Panc1 (cell line): ENCODE data around the gene FBXO3. TPM values are rescaled to one million over a fixed set of nuclear protein-coding genes. Genes with fewer than 3 reads are reported as not detected.

ENCODE experiments used
- ATAC-seq: fragments of 200-7000 bp; cut with Tn5 transposase; 2 replicates; pipeline ENCODE4 v1.9.1; 2020; ENCODE audit warnings: mild to moderate bottlenecking, moderate library complexity
- BruUV-seq: library from RNA; stranded (reverse); fragments of 400-500 nt; replicated peaks from 2 replicates; lab custom pipeline; 2021; lab: Mats Ljungman, UMichigan
- CTCF ChIA-PET: fragments of 300-600 bp; sonication (Branson Sonifier 250); formaldehyde crosslinking; loops from one replicate; lab custom pipeline; 2022; ENCODE audit warnings: antibody characterized with exemption; lab: Charles Lee
- POLR2A ChIA-PET: fragments of 300-600 bp; sonication (Branson Sonifier 250); formaldehyde crosslinking; loops from one replicate; lab custom pipeline; 2022; ENCODE audit warnings: antibody characterized with exemption; lab: Charles Lee
- DNase-seq: peaks from one replicate; pipeline ENCODE4 v3.0.0-alpha.2; 2010; ENCODE audit warnings: low read depth, low spot score
- H3K27ac ChIP-seq: 2 replicates; pipeline ENCODE4 v1.5.1; 2011; ENCODE audit warnings: mild to moderate bottlenecking, low read length, inconsistent platforms
- H3K27me3 ChIP-seq: fragments of 200-500 bp; sonication (Bioruptor generic); 2 replicates; pipeline ENCODE4 v1.6.0; 2014; ENCODE audit warnings: low read length, inconsistent platforms; ENCODE audit not compliant: control insufficient read depth, insufficient read depth
- H3K36me3 ChIP-seq: fragments of 200-500 bp; sonication (Bioruptor generic); 2 replicates; pipeline ENCODE4 v1.5.1; 2014; ENCODE audit warnings: inconsistent platforms, mild to moderate bottlenecking, low read length, moderate library complexity; ENCODE audit not compliant: control insufficient read depth, insufficient read depth
- H3K4me1 ChIP-seq: 2 replicates; pipeline ENCODE4 v1.5.1; 2011; ENCODE audit warnings: inconsistent platforms, mild to moderate bottlenecking, low read length, moderate library complexity; ENCODE audit not compliant: control insufficient read depth, insufficient read depth
- H3K4me3 ChIP-seq, 2 experiments: 2 replicates each; pipeline ENCODE4 v1.5.1; 2011 to 2012; ENCODE audit warnings: low read depth in 2 of 2, low read length in 2 of 2, mild to moderate bottlenecking in 2 of 2, inconsistent platforms in 1 of 2, moderate library complexity in 1 of 2
- H3K9me3 ChIP-seq: fragments of 200-500 bp; sonication (Bioruptor generic); 2 replicates; pipeline ENCODE4 v1.5.1; 2014; ENCODE audit warnings: low read depth, mild to moderate bottlenecking, inconsistent platforms, low read length, moderate library complexity; ENCODE audit not compliant: control insufficient read depth, insufficient read depth
- CTCF ChIP-seq: fragments of 450-650 bp; IDR thresholded peaks from 2 replicates; pipeline ENCODE4 v1.5.1; 2017; ENCODE audit warnings: mild to moderate bottlenecking
- POLR2AphosphoS5 ChIP-seq: IDR thresholded peaks from 2 replicates; pipeline ENCODE4 v1.6.1; 2012; ENCODE audit warnings: mild to moderate bottlenecking, low read depth, low read length, moderate library complexity
- REST ChIP-seq, 2 experiments: IDR thresholded peaks; 2 replicates each; pipeline ENCODE4 v1.6.1; 2011 to 2012; ENCODE audit warnings: low read depth in 2 of 2, control low read depth in 1 of 2, low read length in 1 of 2, mild to moderate bottlenecking in 1 of 2, moderate library complexity in 1 of 2; ENCODE audit not compliant: insufficient read depth in 1 of 2
- SIN3A ChIP-seq: IDR thresholded peaks from 2 replicates; pipeline ENCODE4 v1.6.1; 2012; ENCODE audit warnings: low read depth, mild to moderate bottlenecking, low read length, moderate library complexity, borderline replicate concordance; ENCODE audit not compliant: insufficient read depth
- TCF7L2 ChIP-seq: IDR thresholded peaks from 2 replicates; pipeline ENCODE4 v1.6.1; 2011; ENCODE audit warnings: mild to moderate bottlenecking, low read depth, low read length, inconsistent platforms
- in situ Hi-C: cut with HindIII; loops from 2 replicates; pipeline ENCODE4 v1.10.0; 2016; ENCODE audit warnings: low sequenced_read_pairs, low pct_unique_long_range_greater_than_20kb
- intact Hi-C: fragments of 100-400 bp; cut with micrococcal nuclease; formaldehyde crosslinking; loops from one replicate; pipeline ENCODE4 v1.10.0; 2022; ENCODE audit not compliant: unreplicated experiment
- total RNA-seq: library from RNA; stranded (reverse); gene quantifications from one replicate; pipeline ENCODE4 v1.2.1, GENCODE V29; 2021; ENCODE audit not compliant: unreplicated experiment

FBXO3 gene
- total RNA-seq, 1 experiment from 2014 or later: 22.3 TPM

- intact Hi-C loops: loop anchor here (5.0 kb wide), 1 partner anchor 380 kb away; no protein-coding TSS in a partner anchor
- TSS peak; percentile 47 for BruUV-seq
- Histone ChIP-seq H3K4me3 (no peak overlapping the region), H3K27ac (peak overlapping the region; percentile 32; the same call in 1 of the 2 replicates), H3K27me3 (no peaks in the 10 kb centered on the region), H3K9me3 (no peaks in the 10 kb centered on the region), H3K4me1 (peaks cover 20% of the 10 kb centered on the region), H3K36me3 (no peaks in the 10 kb centered on the region; the same call in 1 of the 2 replicates)
- DNase-seq: no peak
- CTCF ChIA-PET: interaction anchor here (0.6 to 1.6 kb wide), 9 partner anchors 25 to 198 kb away, joined by 3 to 18 read pairs (median 3); partner anchors contain the start of gene C11orf91
- TF ChIP-seq CTCF: no peak
- POLR2A ChIA-PET: interaction anchor here (0.6 kb wide), 1 partner anchor 61 kb away, joined by 3 read pairs; no protein-coding TSS in a partner anchor
- in situ Hi-C loops: no loop called here
- ATAC-seq: no peak
Measured at GRCh38 chr11:33741806-33742205, 32.5 kb downstream of the FBXO3 start.

GRCh38 chr11:33737362-33737821 lies 36.9 kb downstream of the FBXO3 start:
- TF ChIP-seq POLR2AphosphoS5 (no peak), SIN3A (no peak), REST (IDR thresholded peaks at IDR 0.05; ENCODE audit: insufficient read depth in 1 of 2, low read depth in 2 of 2, low read length in 1 of 2) (no peak), CTCF (no peak), TCF7L2 (no peak)
- no peaks in the 10 kb centered on the region for H3K9me3 ChIP-seq
- no TSS peak for BruUV-seq
- ChIA-PET POLR2A (interaction anchor here (0.6 kb wide), 2 partner anchors 46 to 361 kb away, joined by 3 to 5 read pairs; no protein-coding TSS in a partner anchor), CTCF (no interaction called here)
- no peaks in the 10 kb centered on the region for H3K27me3 ChIP-seq
- H3K4me3 ChIP-seq: peak overlapping the region; percentile 83 to 95
- ATAC-seq: no peak
- H3K36me3 ChIP-seq: no peaks in the 10 kb centered on the region; the same call in 1 of the 2 replicates
- peak overlapping the region; percentile 85 for H3K27ac ChIP-seq
- intact Hi-C loops (no loop called here), in situ Hi-C loops (no loop called here)
- DNase-seq: no peak
- peaks cover 30% of the 10 kb centered on the region for H3K4me1 ChIP-seq
